CD4-positive, alpha-beta T cell treated with Interleukin-15 for 4 hours (primary cell): ENCODE measurements around the gene KANTR.

Experiments used
- DNase-seq: peaks from one replicate; pipeline ENCODE4 v3.0.0-alpha.2; 2020; ENCODE audit warnings: low spot score

KANTR gene, protein sequence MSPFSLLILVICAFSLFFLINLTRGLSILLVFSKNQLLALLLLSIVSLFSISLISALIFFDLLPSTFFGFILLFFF

DNA sequence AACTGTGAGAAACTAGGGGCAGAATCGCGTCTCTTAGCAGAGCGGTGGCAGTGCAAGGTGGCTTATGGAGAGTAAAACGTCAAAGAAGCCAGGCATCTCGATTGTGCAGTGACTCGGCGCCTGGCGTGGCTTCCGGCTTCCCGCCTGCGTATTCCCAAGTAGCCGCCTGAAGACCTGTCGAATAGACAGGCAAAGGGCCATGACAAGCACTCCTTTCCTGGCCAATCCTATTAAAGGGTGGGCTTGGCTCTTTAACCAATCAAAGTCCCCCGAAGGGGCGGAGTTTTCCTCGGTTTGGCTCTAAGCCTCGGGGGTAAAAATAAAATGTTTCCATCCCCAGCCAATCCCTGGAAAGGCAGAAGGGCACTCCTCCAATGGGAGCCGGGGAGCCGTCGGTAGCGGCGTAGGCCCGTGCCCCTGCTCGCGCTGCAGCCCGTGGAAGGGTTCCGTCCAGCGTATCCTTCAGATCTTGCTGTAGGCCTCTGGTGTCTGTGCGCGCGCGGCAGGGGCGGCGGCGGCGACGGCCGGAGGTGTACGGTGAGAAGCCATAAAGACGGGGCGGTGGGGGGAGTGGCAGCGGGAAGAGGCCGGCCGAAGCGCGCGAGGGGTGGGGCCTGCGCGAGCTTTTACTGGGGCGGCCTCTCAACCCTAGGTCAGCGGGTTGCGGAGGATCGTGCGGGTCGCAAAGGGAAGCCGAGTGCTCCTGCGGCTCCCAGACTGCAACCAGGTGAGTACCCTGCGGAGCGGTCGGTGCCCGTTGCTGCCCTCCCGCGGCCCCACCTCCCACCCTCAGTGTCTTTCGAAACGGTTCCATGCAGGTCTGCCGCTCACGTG lies at the start of gene KANTR:
TSS of gene KANTR (plus strand) at position 395 of the 834 bp plus-strand sequence. CDS start 30,131 bp downstream, outside the sequence.
- DNase-seq: peak; percentile 86

DNA sequence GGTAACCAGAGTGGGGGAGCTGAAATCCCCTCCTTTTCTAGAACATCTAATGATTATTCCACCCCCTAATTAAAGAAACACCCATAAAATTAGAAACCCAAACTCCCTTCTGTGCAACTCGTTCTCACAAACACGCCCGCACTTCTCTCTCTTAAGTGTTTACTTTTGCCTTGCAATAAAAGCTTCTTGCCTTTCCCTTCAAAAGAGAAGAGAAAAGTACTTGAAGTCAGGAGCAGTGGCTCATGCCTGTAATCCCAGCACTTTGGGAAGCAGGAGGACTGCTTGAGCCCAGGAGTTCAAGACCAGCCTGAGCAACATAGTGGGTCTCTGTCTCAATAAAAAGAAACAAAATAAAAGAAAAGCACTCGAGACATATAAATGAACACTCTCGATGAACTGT lies 48.9 kb upstream of the KANTR start:
- no peak for DNase-seq

DNA sequence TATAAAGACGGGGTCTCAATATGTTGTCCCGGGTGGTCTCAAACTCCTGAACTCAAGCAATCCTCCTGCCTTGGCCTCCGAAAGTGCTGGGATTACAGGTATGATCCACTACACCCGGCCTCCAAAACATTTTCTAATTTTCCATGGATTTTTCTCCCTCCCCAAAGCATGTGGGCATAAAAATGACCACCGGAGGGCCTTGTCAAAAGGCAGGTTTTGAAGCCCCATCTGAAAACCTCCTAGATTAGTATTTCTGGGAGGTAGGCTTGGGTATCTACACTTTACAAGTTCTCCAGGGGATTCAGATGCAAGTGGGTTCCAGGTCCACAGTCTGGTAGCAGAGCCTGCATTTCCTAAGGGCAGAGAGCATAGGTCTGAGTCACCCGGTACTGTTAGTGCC lies 46.7 kb upstream of the KANTR start:
- DNase-seq: no peak

DNA sequence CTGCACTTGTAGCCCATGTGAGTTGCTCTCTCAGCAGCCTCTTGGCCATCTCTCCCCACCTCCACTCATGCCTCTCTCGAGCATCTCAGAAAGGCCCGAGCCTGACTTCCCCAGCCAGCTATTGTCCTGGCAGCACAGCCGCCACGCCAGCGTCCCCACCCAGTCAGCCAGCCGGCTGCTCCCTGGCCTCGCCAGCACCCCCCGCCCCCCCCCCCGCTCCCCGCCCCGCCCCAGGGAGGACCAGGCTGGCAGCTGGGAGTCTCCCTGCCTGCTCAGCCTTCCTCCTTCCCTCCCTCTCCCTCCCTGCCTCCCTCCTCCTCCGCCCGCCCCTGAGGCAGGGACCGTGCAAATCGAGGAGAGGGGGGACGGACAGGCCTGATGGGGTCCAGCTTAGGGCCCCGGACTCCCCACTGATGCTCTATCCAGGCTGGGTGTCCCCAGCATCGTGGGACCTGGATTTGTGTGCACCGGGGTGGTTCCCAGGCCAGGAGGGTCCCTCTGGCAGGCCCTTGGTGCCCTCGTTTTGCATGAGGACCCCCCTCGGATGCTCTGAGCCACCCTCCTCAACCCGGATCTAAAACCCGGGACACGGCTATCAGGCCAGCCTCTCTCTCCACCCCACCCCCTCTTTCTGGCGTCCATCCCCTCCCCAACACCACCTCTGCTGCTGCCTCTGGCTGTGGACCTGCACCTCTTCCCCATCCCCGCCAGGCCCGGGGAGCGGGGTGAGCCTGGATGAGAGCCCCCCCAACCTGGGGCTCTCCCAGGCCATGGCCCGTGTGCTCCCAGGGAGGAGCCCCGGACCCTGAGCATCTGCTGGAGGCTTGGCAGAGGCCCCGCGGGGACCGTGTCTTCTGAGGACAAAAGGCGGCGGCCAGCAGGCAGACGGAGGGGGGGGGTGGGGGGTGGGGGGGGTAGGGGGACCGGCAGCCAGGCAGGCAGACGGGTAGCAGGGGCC lies 45.5 kb upstream of the KANTR start, which contains the start of gene GPR173:
TSS of gene GPR173 (plus strand) at position 621 of the 958 bp plus-strand sequence. CDS start 27,833 bp downstream, outside the sequence.
- no peak for DNase-seq

DNA sequence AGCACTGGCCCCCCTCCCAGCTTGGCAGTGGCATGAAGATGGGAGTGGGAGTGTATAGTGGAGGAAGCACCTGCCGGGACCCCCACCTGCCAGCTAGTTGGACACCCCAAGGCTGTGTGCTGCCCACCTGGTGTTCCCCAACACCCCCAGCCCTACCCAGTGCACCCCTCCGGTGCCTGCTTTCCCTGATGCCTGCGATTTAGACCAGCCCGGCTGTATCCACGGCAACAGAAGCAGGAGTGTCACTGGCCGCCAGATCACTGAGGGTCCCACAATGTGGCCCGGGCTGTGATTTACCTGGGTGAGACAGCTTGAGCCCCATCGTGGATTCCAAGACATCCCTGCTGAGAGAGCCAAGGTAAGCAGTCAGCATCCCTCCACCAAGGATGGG lies 44.8 kb upstream of the KANTR start:
- no peak for DNase-seq

DNA sequence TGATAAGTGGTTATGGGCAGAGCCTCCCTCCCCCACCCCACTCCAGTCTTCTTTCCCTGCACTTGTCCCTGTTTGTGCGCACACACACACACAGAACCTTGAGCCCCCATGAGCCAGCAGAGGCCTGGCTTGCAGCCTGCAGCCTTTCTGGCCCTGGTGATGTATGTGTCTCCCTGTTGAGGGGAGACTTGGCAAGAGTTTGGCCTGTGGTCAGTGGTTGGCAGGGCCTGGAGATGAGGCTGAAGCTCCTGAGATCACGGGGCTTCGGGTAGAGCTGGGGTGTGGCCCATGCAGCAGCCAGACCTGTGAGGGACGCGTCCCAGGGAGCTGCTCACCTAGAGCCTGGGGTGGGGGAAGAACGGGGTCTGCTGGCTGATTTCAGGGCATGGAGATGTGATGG lies 43.1 kb upstream of the KANTR start:
- no peak for DNase-seq

DNA sequence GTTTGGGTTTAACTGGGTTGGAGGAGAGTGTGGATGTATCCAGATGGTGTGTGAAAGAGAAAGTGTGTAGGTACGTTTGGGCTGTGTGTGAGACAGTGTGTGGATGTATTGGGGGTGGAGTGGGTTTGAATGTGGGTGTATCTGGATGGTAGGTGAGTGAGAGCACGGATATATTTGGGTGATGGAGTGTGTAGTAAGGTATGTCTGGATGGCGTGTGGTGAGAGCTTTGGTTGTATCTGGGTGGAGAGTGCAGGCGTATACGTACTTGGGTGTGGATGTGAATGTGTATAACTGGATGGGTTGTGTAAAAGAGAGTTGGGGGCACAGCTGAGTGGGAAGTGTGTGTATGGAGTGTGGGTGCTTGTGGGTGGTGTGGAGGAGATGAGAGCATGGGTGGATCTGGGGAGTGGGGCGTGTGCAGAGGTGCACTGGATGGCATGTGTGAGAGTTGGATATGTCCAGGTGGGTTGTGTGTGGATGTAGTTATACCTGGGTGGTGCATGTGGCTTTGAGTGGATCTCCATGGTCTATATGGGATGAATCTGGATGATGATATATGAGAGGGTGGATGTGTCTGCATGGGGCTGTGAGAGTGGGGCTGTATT lies 38.6 kb upstream of the KANTR start:
- DNase-seq: no peak

DNA sequence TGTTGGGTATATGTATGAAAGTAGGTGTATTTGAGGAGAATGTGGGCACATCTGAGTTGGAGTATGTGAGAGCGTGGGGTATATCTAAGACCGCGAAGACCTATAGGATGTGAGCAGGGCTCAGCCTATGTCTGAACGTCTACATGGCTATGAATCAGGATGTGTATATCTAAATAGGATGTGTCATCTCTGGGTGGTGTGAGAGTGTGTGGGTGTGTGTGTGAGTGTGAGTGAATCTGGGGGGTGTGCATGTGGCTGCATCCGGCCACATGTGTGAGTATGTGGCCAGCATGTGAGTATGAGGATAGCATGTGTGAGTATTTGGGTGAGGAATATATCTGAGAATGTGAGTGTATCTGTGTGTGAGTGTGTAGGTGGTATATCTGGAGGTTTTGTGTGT lies 37.6 kb upstream of the KANTR start:
- no peak for DNase-seq

DNA sequence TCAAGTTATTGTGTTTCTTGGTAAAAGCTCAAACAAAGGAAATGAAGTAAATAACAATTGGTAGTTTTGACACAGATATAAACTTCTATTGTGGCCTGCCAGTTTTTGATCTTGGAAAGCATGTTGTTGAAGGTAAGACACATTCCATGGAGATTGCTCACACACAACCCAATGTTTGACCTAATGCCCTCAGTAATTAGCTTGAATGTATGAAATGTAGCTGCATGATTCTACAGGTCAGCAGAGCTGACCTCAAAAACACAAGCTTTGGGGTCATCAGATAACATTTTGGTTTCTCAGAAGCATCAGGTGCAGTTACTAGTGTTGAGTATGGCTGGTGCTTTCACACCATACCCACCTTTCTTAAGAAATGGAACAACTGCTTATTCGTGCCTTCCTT lies 28.8 kb upstream of the KANTR start:
- DNase-seq: no peak

DNA sequence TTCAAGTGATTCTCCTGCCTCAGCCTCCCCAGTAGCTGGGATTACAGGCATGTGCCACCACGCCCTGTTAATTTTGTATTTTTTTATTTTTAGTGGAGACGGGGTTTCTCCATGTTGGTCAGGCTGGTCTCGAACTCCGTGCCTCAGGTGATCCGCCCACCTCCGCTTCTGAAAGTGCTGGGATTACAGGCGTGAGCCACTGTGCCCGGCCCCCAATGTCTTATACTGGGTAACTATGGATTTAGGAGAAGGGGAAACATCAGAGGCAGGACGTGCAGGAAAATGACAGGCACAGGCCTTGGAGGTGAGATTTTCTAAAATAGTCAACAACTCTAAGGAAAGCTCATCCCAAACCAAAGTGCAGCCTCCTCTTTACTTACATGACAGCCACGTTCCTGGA lies 22.9 kb upstream of the KANTR start:
- no peak for DNase-seq

DNA sequence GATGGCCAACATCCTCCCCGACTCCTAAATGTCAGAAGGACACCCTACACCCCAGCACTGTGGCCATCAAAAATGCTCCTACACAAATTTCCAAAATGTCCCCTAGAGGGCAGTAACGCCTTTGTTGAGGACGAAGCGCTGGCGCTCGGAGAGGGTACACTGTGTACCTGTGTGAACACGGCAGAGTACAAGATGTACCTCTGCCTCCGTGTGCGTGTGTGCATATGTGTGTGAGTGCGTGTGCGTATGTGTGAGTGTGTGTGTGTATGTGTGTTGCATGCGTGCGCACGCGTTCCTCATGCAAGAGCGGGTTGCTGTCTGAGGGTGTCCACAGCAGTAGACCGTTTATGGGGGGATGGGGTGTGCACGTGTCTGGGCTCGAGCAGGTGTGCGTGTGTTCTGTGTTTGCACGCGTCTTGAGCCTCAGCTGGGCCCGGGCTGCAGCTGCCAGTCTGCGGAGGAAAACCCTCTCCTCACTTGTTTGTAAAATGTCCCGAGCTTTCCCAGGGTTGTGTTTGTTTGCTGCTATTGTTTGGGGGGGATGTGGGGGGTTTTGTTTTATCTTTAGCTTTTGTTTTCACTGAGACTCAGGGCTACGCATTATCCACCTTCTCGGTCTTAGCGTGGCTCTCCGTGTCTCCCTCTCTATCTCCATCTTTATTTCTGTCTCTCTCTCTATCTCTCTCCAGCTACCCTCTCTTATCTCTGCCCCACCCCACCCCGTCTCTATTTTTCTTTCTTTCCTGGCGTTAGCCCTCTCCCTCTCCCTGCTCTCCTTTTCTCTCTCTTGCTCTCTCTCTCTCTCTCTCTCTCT lies 22.1 kb upstream of the KANTR start:
- DNase-seq: peak; percentile 82

DNA sequence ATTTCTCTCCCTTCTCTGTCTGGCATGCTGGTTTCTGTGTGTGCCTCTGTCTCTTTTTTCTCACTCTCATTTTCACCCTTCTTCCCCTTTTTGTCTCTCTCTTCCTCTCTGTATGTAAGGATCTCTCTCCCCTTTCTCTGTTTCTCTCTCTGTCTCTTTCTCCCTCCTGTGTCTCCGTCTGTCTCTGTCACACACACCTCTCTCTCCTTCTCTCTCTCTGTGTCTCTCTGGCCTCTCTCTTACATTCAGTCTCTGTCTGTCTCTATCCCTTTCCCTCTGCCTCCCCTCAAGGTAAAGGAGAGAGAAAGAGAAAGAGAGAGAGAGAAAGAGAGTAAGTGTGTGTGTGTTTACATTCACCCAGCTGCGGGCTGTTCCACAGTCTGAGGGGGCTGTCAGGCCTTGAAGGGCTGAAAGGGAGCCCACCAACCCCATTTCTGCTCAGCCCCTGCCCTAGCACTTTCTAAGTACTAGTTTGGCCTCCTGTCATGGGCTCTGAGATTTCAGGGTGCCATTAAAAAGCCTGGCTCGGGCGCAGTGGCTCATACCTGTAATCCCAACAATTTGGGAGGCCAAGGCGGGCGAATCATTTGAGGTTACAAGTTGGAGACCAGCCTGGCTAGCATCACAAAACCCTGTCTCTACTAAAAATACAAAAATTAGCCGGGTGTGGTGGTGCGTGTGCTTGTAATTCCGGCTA lies 21.4 kb upstream of the KANTR start:
- no peak for DNase-seq

DNA sequence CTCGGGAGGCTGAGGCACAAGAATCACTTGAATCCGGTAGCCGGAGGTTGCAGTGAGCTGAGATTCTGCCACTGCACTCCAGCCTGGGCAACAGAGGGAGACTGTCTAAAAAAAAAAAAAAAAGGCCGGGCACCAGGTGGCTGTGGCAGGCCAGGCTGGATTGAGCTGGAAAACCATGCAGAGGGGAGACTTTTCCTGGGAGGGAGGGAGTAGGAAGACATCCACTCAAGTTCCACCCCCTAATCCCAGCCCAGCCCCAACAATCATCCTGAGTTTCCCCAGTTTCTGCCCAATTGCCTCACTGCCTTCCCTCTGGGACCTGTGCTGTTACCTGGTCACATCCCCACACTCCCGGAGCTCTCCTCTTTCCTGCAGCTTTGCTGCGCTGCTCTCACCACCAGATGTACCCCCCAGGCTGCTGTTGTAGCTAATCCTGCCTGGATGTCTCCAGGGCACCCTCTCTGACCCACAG lies 20.8 kb upstream of the KANTR start:
- DNase-seq: no peak

DNA sequence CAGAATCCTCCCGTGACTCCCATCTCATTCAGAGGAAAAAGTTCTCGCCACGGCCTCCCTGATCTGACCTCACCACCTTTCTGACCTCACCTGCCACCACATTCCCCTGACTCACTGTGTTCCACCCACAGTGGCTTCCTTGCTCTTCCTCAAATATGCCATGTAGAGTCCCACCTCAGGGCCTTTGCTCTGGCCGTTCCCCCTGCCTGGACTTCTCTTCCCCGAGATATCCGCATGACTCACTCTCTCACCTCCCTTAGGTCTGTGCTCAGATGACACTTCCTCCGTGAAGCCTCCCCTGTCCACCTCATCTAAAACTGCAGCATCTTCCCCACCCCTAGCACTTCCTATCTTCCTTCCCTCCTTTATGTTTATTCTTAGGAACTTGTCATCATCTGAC lies 18.9 kb upstream of the KANTR start:
- DNase-seq: no peak

DNA sequence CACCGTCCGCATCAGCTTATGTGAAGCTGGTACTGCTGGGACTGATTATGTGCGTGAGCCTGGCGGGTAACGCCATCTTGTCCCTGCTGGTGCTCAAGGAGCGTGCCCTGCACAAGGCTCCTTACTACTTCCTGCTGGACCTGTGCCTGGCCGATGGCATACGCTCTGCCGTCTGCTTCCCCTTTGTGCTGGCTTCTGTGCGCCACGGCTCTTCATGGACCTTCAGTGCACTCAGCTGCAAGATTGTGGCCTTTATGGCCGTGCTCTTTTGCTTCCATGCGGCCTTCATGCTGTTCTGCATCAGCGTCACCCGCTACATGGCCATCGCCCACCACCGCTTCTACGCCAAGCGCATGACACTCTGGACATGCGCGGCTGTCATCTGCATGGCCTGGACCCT lies 17.3 kb upstream of the KANTR start:
- no peak for DNase-seq

DNA sequence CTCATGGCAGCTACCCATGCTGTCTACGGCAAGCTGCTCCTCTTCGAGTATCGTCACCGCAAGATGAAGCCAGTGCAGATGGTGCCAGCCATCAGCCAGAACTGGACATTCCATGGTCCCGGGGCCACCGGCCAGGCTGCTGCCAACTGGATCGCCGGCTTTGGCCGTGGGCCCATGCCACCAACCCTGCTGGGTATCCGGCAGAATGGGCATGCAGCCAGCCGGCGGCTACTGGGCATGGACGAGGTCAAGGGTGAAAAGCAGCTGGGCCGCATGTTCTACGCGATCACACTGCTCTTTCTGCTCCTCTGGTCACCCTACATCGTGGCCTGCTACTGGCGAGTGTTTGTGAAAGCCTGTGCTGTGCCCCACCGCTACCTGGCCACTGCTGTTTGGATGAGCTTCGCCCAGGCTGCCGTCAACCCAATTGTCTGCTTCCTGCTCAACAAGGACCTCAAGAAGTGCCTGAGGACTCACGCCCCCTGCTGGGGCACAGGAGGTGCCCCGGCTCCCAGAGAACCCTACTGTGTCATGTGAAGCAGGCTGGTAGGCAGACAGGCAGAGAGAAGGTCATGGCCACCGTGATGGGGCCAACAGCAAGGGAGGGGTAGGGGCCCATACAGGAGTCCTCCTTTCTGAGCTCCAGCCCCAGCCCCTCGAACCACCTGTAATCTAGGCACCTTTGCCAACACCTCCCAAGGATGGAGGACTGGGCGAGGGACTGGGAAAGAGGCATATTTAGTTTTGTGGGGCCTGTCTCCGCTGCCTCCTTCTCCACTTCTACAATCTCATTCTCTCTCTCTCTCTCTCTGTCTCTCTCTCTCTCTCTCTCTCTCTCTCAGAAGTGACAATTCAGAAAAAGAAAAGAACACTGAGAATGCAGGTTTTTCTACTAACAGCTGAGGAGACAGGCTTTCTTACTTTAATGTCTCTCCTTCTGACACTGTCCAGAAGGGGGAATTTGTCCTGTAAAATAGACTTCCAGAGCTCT lies 16.4 kb upstream of the KANTR start:
- DNase-seq: no peak

DNA sequence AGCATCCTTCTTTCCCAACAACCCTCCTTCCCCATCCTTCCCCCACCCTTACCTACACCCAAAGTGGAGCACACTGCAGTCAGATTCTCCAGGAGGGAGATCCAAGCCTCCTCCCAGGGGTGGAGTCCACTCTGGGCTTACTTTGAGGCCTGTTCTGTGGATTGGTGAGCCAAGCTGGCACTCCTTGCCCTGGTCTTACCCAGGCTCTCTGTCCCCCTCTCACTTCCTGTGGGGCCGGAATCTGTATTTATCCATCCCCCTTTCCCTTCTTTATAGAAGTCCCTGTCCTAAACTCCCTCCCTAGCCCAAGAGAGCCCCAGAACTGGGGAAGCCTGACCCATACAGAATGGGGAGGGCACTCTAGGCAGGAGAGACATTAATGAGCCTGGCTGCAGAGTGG lies 15.0 kb upstream of the KANTR start:
- DNase-seq: no peak

DNA sequence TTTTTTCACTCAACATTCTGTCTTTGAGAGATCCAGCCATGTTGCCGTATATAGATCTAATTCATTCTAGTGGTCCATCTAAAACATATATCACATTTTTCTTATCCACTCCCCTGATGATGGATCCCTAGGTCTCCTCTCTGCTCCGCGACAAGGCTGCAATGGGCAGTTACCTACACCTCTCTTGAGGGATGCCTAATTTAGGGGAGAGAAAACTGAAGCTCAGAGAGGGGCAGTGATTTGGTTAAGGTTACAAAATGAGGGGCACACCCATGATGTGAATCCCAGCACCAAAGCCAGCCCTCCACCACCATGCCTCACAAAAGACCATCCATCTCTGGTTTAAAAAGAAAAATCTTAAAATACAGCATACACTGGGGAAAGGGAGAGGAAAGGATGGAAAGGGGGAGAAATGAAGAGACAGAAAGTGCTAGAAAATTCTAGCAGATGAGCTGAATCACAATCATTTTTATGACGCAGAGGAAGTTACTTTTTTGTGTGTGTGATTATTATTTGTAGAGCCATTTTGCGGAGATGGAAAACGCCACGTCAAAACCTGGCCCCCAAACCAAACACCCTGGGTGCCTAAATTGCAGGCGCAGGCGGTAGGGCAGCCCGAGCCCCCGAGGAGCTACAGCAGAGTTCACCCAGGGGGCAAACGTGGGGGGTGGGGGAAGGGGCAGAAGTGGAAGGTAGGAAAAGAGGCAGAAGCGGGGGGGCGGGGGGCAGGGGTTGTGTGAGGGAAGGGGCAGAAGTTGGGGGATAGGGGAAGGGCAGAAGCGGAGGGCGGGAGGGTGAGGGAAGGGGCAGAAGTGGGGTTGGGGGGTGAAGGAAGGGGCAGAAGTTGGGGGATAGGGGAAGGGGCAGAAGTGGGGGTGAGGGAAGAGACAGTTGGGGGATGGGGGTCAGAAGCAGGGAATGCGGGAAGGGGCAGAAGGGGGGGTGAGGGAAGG lies 13.0 kb upstream of the KANTR start:
- peak; percentile 21 for DNase-seq
